ENCODE results near the gene SLC22A4. TPM values are rescaled to one million over a fixed set of nuclear protein-coding genes. Genes with fewer than 3 reads are reported as not detected.
A peak's percentile ranks its signal among the peaks of the same experiment; 100 is the strongest.

Gene SLC22A4
- 1 to 10 TPM; 5.1 to 6.2 (median 5.8) TPM for polyA plus RNA-seq (ENCODE audit: insufficient read length in 3 of 3)

GRCh38 chr5:132293992-132294727 lies at the start of gene SLC22A4:
Gene SLC22A4, plus strand, starts transcription at chr5:132294394. Its CDS starts 223 bp downstream, at chr5:132294617.
- DNase-seq (ENCODE audit: low read depth in 3 of 3, low spot score in 2 of 3) = peak; percentile 65 to 87 (median 87)

- DNase-seq (ENCODE audit: low read depth in 3 of 3, low spot score in 2 of 3) = no peak
Observed at GRCh38 chr5:132245593-132245992, 48.6 kb upstream of the SLC22A4 start.

- no peak for DNase-seq (ENCODE audit: low read depth in 3 of 3, low spot score in 2 of 3)
Observed at GRCh38 chr5:132246806-132247205, 47.4 kb upstream of the SLC22A4 start.

- DNase-seq (ENCODE audit: low read depth in 3 of 3, low spot score in 2 of 3) = no peak
Observed at GRCh38 chr5:132250547-132250946, 43.6 kb upstream of the SLC22A4 start.

- DNase-seq (ENCODE audit: low read depth in 3 of 3, low spot score in 2 of 3) = no peak
Observed at GRCh38 chr5:132251220-132251725, 42.9 kb upstream of the SLC22A4 start.

- DNase-seq (ENCODE audit: low read depth in 3 of 3, low spot score in 2 of 3) = no peak
Observed at GRCh38 chr5:132253008-132253441, 41.2 kb upstream of the SLC22A4 start.

GRCh38 chr5:132253452-132254320 lies 40.5 kb upstream of the SLC22A4 start:
- no peak for DNase-seq (ENCODE audit: low read depth in 3 of 3, low spot score in 2 of 3)

- no peak for DNase-seq (ENCODE audit: low read depth in 3 of 3, low spot score in 2 of 3)
Observed at GRCh38 chr5:132254321-132254977, 39.7 kb upstream of the SLC22A4 start.

GRCh38 chr5:132256086-132256782 lies 38.0 kb upstream of the SLC22A4 start:
- DNase-seq (ENCODE audit: low read depth in 3 of 3, low spot score in 2 of 3) = no peak

- DNase-seq (ENCODE audit: low read depth in 3 of 3, low spot score in 2 of 3) = no peak
Observed at GRCh38 chr5:132256783-132257130, 37.4 kb upstream of the SLC22A4 start.

GRCh38 chr5:132257131-132258101 lies 36.8 kb upstream of the SLC22A4 start, which contains the start of gene PDLIM4:
Gene PDLIM4, plus strand, starts transcription at chr5:132257696. Its CDS starts 39 bp downstream, at chr5:132257735.
- no peak for DNase-seq (ENCODE audit: low read depth in 3 of 3, low spot score in 2 of 3)

GRCh38 chr5:132258102-132259068 lies 35.8 kb upstream of the SLC22A4 start:
- DNase-seq (ENCODE audit: low read depth in 3 of 3, low spot score in 2 of 3) = no peak

- no peak for DNase-seq (ENCODE audit: low read depth in 3 of 3, low spot score in 2 of 3)
Observed at GRCh38 chr5:132259069-132259851, 34.9 kb upstream of the SLC22A4 start.

GRCh38 chr5:132260051-132260450 lies 34.1 kb upstream of the SLC22A4 start:
- no peak for DNase-seq (ENCODE audit: low read depth in 3 of 3, low spot score in 2 of 3)

- no peak for DNase-seq (ENCODE audit: low read depth in 3 of 3, low spot score in 2 of 3)
Observed at GRCh38 chr5:132260714-132261551, 33.3 kb upstream of the SLC22A4 start.
